RPMI7951 (cell line): ENCODE data around the gene JAZF1. TPM values are rescaled to one million over a fixed set of nuclear protein-coding genes. Genes with fewer than 3 reads are reported as not detected.
"Not testable (repeated sequence)": the region's sequence is repeated elsewhere in the genome, so short reads cannot be mapped to it uniquely, and the experiment has no call there.

Experiments used
- DNase-seq: peaks from one replicate; pipeline ENCODE4 v3.0.0-alpha.2; 2012; ENCODE audit warnings: low read depth
- total RNA-seq: library from RNA; depleted of rRNA; stranded (reverse); fragments of >200 nt; shearing (Covaris generic); gene quantifications from 2 replicates; pipeline ENCODE4 v1.2.3, GENCODE V29; 2014

Gene JAZF1
- total RNA-seq, 1 experiment from 2014 or later, result 11.3 TPM

- no peak for DNase-seq
These were observed 239.1 kb downstream of the JAZF1 start for GRCh38 chr7:27941522-27941921.

- no peak for DNase-seq
These were observed 240.3 kb downstream of the JAZF1 start for GRCh38 chr7:27940341-27940740.

- DNase-seq, result no peak
These were observed 240.7 kb downstream of the JAZF1 start for GRCh38 chr7:27939893-27940292.

- no peak for DNase-seq
These were observed 243.9 kb downstream of the JAZF1 start for GRCh38 chr7:27936768-27937102.

- no peak for DNase-seq
These were observed 244.4 kb downstream of the JAZF1 start for GRCh38 chr7:27936047-27936767.

GRCh38 chr7:27933671-27934565 is 246.7 kb downstream of the JAZF1 start:
- peak; percentile 48 for DNase-seq

GRCh38 chr7:27930910-27931476 is 249.6 kb downstream of the JAZF1 start:
- no peak for DNase-seq

GRCh38 chr7:27929127-27929526 is 251.5 kb downstream of the JAZF1 start:
- no peak for DNase-seq

GRCh38 chr7:27928001-27928400 is 252.6 kb downstream of the JAZF1 start:
- DNase-seq, result no peak

- DNase-seq, result no peak
These were observed 254.9 kb downstream of the JAZF1 start for GRCh38 chr7:27925573-27926201.

GRCh38 chr7:27923642-27923980 is 257.0 kb downstream of the JAZF1 start:
- DNase-seq, result no peak

- no peak for DNase-seq
These were observed 257.5 kb downstream of the JAZF1 start for GRCh38 chr7:27922907-27923641.

- DNase-seq, result not testable (repeated sequence)
These were observed 258.2 kb downstream of the JAZF1 start for GRCh38 chr7:27922389-27922788.

- DNase-seq, result peak; percentile 94
These were observed 259.3 kb downstream of the JAZF1 start for GRCh38 chr7:27921081-27921836.

GRCh38 chr7:27920281-27920946 is 260.2 kb downstream of the JAZF1 start:
- DNase-seq, result no peak

- DNase-seq, result no peak
These were observed 262.1 kb downstream of the JAZF1 start for GRCh38 chr7:27918503-27918902.

- DNase-seq, result peak; percentile 69
These were observed 262.8 kb downstream of the JAZF1 start for GRCh38 chr7:27917774-27918314.

- no peak for DNase-seq
These were observed 263.5 kb downstream of the JAZF1 start for GRCh38 chr7:27917119-27917518.

GRCh38 chr7:27916372-27916771 is 264.2 kb downstream of the JAZF1 start:
- no peak for DNase-seq

- no peak for DNase-seq
These were observed 266.2 kb downstream of the JAZF1 start for GRCh38 chr7:27914409-27914808.
